Right renal pelvis (tissue), 4 donors: Measurements from ENCODE around the gene TJP3. TPM values are rescaled to one million over a fixed set of nuclear protein-coding genes. Genes with fewer than 3 reads are reported as not detected.
"Not testable (repeated sequence)": the region's sequence is repeated elsewhere in the genome, so short reads cannot be mapped to it uniquely, and the experiment has no call there.

Experiments
- DNase-seq, 4 donors: peaks; one replicate each; pipeline ENCODE4 v3.0.0-alpha.2; 2013; ENCODE audit warnings: low read depth in 4 of 4, low spot score in 3 of 4, missing footprints in 1 of 4
- polyA plus RNA-seq, 4 donors: library from polyadenylated mRNA; unstranded; fragments of 120-200 nt; gene quantifications; one replicate each; pipeline ENCODE4 v1.2.1, GENCODE V29; 2013; ENCODE audit not compliant: insufficient read length in 4 of 4

Gene TJP3, protein sequence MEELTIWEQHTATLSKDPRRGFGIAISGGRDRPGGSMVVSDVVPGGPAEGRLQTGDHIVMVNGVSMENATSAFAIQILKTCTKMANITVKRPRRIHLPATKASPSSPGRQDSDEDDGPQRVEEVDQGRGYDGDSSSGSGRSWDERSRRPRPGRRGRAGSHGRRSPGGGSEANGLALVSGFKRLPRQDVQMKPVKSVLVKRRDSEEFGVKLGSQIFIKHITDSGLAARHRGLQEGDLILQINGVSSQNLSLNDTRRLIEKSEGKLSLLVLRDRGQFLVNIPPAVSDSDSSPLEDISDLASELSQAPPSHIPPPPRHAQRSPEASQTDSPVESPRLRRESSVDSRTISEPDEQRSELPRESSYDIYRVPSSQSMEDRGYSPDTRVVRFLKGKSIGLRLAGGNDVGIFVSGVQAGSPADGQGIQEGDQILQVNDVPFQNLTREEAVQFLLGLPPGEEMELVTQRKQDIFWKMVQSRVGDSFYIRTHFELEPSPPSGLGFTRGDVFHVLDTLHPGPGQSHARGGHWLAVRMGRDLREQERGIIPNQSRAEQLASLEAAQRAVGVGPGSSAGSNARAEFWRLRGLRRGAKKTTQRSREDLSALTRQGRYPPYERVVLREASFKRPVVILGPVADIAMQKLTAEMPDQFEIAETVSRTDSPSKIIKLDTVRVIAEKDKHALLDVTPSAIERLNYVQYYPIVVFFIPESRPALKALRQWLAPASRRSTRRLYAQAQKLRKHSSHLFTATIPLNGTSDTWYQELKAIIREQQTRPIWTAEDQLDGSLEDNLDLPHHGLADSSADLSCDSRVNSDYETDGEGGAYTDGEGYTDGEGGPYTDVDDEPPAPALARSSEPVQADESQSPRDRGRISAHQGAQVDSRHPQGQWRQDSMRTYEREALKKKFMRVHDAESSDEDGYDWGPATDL
- 10 to 100 TPM in 2 of 4 donors, 1 to 10 TPM in 2; 7.7 to 11.3 (median 9.6) TPM for polyA plus RNA-seq

DNA sequence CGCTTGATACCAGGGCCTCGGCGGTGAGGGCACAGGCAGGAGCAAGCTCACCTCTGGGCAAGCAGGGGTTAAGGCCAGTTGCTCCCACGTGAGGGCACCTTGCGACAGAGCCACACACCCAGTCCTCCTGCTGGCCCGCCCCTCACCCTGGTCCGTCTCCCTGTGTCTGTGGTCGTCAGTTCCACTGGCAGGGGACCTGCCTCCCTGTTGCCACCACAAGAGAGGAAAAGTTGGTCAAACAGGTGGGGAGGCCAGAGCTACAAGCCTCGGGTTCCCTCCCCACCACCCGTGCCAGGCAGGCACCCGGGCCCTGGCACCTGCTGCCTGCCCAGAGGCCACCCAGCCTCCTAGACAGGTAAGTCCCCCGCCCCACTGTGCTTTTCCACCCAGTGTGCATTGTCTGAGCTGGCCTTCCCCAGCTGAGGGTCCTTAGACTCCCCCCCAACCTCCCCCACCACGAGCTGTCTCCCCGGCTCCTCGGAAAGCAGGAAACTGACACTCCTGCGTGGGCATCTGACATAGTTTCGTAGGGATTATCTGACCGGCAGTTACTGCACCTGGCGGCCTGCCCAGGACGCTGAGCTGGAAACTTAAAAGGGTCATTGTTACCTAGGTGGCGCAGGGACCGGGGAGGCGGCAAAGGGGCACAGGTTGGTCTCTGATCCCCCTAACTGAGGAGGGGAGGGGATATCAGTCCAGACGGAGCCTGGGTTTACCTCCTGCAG lies at the start of gene TJP3:
Gene TJP3 (plus strand): TSS at position 178 of the 725 bp plus-strand sequence. CDS start 20,049 bp downstream, outside the sequence.
- DNase-seq, result no peak

DNA sequence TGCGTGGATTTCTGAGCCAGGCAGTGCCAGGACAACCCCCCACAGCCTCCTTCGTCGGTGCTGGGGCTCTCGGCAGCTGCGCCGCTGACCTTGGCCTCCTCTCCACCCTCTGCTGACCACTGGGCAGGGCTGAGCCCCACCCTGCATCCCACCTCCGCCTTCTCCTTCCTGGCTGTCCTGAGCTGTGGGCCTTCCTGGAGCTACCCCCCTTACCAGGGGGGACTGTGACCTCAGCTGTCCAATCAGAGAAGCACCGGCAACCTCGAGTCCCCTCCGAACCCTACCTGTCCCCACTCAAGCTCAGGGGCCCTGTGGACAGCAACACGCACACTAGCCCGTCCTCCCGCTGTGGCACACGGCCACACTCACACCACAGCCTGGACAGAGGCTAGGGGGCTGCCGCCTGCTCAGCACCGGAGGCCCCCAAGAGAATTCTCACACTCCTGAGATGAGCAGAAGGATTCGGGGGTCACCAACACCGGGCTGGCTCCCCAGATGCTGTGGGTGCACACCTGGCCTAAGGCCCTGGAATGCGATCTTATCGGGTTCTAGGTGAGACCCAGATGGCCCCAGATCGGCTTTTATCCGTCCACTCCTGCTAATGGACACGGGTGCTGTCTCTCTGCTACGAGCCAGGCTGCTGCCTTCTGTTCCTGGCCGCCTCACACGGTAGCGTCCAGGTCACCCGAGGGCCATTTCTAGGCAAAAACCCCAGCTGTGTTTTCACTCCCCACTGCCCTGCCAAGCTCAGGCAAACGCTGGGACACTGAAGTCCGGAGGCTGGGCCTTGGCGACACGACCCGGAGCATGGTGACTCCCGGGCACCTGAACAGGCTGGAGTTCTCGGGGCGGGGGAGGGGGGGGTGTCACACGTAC lies 49.1 kb upstream of the TJP3 start:
- no peak for DNase-seq

GRCh38 chr19:3659746-3660112 lies 48.5 kb upstream of the TJP3 start:
- no peak for DNase-seq

DNA sequence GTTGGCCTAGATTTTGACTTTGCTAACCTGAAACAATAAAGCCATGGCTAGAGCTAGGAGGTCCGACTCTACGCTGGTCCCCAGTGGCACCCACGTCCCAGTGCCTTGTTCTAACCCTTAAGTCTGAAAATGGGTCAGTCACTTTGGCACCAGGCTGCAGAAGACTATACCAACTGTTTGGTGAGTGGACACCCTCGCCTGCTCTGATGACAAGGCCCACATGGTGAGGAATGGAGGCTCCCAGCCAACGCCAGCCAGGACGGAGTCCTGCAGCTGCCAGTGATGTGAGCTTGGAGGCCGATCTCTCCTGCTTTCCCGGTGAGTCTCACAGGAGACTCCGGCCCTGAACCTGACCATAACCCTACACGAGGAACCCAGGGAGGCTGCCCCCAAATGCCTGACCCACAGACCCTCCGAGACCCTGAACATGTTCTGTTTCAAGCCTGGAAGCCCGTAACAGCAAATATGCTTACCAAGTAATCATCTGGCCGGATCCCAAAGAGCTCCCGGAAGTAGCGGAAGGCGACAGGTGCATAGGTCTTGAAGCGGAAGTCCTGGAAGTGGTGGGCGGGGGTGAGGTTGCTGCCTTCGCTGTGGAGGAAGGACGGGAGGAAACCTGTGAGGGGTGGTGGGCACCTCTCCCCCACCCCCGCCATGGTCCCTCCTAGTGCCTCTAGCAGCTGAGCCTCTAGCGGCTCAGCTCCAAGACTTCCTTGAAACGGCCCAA lies 47.5 kb upstream of the TJP3 start:
- no peak for DNase-seq

DNA sequence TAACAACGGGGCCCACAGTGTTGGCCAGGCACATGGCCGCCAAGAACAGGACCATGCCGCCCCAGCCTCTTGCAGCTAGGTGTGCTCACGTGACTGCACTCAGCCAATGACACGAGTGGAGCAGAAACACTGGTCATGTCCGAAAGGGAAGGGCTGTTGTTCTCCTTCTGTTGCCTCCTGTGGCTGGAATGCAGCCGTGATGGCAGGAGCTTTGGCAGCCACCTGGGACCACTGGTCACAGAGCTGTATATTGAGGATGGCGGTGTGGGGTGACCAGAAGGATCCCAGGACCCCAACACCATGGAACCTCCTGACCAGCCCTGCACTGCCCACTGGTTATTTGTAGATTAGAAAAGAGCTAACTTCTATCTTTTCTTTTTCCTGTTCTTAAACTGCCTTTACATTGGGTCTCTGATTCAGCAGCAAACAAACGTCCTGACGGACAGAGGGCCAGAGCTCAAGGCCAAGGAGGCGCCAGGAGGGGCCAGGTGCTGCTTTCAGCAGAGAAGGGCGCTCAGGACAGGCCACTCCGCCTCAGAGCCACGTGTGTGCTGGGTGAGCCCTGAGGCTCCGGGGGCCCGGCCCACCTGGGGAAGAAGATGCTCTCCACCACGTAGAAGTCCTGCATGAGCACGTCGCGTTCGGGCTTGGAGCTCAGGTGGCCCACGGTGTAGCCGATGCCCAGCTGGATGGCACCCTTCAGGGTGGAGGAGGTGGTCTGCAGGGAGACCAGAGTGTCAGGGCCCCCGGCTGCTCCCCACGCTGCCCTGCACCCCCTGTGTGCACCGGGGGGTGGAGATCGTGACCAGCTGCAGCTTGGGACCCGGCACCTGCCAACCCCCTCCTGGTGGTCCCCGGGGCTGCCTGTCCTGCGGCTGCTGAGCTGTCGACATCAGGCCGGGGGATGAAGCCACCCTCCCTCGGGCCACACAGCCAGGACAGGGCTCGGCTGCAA lies 46.6 kb upstream of the TJP3 start:
- no peak for DNase-seq

DNA sequence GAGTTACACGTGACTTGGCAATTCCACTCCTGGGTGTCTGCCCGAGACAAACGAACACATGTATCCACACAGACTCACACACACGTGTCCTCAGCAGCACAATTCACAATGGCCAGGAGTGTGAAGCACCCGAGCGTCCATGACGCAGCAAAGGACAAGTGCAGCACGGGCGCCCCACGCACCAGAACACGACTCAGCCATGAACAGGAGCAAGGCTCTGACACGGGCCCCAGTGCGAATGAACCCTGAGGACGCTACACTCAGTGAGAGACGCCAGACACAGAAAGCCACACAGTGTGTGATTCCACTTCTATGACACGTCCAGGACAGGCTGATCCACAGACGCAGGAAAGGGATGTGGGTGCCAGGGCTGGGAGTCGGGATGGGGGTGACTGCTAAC lies 44.3 kb upstream of the TJP3 start:
- no peak for DNase-seq

DNA sequence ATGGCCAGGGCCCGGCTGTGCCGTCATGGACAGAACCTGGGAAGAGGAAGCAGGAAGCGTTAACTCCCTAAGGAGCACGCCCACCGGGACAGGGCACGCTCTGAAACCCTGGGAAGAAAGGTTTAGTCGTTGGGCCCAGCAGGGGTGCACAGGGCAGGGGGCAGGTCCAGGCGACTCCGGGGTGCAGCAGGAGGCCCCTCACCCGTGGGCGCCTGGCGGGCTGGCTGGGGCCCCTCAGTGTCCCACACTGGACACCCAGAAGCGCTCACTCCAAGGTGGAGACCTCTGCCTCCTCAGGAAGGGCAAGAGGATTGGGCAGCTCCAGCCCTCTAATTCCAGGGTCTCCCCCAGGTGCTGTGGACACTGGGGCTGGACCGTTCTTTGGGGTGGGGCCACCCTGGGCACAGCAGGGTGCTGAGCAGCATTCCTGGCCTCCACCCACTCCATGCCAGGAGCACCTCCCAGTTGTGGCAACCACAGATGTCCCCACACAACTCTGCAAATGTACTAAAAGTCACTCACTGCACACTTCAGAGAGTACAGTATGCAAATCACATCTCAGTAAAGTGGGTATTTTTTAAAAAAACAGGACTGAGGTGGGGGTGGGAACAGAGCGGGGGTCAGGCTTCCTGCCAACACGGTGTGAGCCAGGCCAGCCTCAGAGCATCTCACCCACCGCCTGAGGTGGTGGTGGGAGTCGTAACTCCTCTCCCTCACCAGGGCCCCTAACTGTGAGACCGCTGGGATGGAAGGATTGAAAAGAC lies 43.1 kb upstream of the TJP3 start:
- no peak for DNase-seq

GRCh38 chr19:3665681-3666544 lies 42.3 kb upstream of the TJP3 start:
- no peak for DNase-seq

DNA sequence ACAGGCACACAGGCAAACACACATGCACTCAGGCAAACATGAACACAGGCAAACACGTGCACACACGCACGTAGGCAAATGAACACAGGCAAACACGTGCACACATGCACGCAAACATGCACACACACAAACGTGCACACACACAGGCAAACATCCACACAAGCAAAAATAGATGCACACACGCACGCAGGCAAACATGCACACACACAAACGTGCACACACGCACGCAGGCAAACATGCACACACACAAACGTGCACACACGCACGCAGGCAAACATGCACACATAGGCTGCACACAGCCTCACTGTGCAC lies 41.7 kb upstream of the TJP3 start:
- DNase-seq, result not testable (repeated sequence)

- no peak for DNase-seq
These were observed 41.0 kb upstream of the TJP3 start for GRCh38 chr19:3667037-3667638.

DNA sequence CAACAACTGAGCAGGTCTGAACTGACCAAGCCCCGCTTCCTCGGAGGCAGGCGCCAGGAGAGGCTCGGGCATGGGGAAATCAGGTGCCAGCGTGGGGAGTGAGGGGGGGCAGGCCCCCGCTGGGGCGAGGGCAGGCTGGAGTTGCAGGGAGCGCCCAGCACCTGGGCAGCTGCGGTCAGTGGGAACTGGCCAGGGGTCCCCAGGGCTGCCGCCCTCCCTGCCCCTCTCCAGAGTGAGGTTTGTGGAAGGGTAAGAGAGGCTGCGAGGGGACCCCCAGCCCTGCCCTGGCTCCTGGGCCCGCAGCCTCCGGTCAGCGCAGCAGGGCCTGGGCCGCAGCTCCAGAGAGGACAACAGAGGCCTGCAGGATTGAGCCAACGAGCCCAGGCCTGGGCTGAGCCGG lies 40.4 kb upstream of the TJP3 start:
- no peak for DNase-seq

DNA sequence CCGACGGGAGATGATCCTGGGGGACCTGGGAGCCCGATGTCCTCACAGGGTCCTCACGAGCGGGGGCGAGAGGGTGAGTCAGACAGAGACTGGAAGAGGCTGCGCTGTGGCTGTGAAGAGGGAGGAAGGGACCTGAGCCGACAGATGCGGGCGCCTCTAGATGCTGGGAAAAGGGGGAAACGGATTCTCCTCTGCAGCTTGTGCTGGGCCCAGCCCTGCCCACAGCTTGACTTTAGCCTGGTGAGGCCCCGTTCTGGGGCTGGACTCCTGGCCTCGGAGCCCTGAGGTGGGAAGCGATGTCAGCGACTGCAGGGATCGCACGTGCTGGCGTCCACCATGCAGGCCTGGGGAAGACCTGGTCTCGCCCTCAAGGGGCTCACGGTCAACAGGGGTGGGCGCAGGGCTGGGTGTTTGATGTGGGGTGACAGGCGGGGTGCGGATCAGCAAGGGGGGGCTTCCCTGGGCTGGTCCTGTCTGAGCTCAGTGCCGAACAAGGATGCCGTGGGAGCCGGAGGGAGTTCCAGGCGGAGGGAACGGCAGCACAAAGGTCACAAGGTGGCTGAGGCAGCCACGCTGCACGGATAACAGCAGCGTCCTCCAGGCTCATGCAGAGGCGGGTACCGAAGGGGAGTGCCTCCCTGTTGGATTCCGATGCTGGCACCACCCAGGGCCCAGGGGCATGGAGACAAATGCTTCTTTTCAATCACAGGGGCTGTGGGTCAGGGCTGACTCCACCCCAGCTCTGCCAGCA lies 39.7 kb upstream of the TJP3 start:
- no peak for DNase-seq

DNA sequence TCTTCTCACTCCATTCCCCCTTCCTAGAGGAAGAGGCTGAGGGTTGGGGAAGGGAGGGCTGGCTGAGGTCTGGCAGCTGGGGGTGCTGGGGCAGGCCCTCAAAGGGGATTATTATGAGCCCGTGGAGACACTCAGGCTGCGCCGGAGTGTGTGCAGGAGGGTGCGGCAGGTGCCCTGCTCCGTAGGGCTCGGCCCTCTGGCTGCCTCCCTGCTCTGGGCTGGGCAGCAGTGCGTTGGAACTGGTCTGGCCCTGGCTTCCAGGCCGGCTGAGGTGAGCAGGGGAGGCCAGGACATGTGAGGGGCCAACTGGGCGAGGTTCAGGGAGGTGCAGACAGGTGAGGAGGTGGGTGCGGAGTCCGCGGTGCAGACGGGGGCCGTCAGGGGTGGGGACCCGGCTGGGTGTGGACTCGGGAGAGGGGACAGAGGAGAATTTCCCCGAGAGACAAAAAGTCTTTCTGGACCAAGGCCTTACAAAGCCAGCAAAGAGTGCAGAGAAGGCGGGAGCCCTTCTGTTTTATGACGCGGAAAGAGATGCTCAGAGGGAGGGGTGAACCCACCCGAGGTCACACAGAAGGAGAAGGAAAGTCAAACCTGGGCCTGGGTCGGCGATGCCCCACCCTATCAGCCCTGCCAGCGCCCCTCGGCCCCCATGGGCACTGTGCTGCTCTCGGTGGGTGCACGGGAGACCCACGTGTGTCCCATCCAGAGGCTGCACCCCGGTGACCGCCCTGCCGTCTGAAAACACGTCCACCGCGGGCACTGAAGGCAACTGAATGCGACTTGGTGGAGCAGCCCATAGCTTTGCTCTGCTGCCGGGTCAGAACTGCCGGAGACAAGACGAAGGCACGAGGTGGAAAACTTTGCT lies 38.9 kb upstream of the TJP3 start:
- no peak for DNase-seq

- DNase-seq, result no peak
These were observed 38.0 kb upstream of the TJP3 start for GRCh38 chr19:3669947-3670795.
